Mesodermal cell (in vitro differentiated cells): ENCODE results near the gene CHST11.

Experiments used
- H3K27ac ChIP-seq: 2 replicates; pipeline ENCODE4 v1.7.0; 2013; ENCODE audit warnings: mild to moderate bottlenecking, low read depth, low read length, moderate library complexity; ENCODE audit not compliant: severe bottlenecking
- H3K36me3 ChIP-seq: 2 replicates; pipeline ENCODE4 v1.7.1; 2013; ENCODE audit warnings: mild to moderate bottlenecking, low read length, moderate library complexity; ENCODE audit not compliant: control insufficient read depth, insufficient read depth
- H3K4me1 ChIP-seq: one replicate; pipeline ENCODE4 v1.7.1; 2013; ENCODE audit warnings: mild to moderate bottlenecking, low read length; ENCODE audit not compliant: insufficient read depth, control insufficient read depth, poor library complexity, severe bottlenecking
- H3K4me3 ChIP-seq: 2 replicates; pipeline ENCODE4 v1.7.0; 2013; ENCODE audit warnings: low read length, control low read depth, mild to moderate bottlenecking; ENCODE audit not compliant: insufficient read depth, poor library complexity, severe bottlenecking; ENCODE audit errors: extremely low read depth
- H3K9me3 ChIP-seq: 2 replicates; pipeline ENCODE4 v1.7.1; 2013; ENCODE audit warnings: mild to moderate bottlenecking, low read length, moderate library complexity; ENCODE audit not compliant: control insufficient read depth
- WGBS, 2 experiments: methylation state at CpG; one replicate each; pipeline ENCODE4 v1.1.5; 2013; ENCODE audit warnings: missing lambda C conversion rate in 2 of 2; ENCODE audit not compliant: insufficient coverage in 2 of 2; 5-methylcytosine and 5-hydroxymethylcytosine counted together

The CHST11 gene

DNA sequence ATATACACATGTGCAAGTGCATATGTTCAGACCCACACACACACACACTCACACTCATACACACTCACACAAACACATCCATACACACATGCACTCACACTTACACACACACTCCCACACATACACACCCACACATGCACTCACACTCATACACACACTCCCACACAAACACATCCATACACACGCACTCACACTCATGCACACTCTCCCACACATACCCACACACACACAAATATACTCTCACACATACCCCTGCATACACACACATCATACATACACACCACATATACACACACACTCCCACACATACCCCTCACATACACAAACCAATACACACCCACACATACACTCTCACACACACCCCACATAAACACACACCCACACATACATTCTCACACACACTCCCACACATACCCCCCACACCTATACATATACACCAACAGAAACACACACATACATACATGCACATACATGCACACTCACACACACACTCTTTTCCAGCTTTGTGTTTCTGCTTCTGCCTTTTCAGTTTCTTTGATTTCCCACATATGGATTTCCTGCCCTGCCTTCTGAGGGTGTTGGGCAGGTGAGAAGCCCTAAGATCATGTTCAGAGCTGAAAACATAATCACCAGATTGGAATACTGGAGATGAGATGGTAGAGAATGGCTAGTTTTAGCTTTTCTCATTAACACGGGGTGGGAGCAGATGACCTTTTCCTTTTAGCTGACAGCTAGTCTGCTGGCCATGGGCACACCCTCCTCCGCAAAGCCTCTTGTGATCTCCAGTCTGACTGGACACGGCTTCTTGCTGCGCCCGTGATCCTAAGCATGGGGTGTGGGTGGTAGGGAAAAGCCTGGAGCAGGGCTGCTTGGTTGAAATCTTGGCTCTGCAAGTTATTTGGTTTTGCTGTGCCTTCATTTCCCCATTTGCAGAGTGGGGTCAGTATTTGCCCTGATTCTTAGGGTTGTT, 214.0 kb downstream of the CHST11 start:
- Histone ChIP-seq H3K4me1 (peaks cover 36% of the 10 kb centered on the region), H3K36me3 (no peaks in the 10 kb centered on the region), H3K27ac (no peak overlapping the region), H3K9me3 (no peaks in the 10 kb centered on the region), H3K4me3 (no peak overlapping the region)
- 83 to 92% methylated on average over 6 of the region's 6 CpGs for WGBS, 2 experiments

DNA sequence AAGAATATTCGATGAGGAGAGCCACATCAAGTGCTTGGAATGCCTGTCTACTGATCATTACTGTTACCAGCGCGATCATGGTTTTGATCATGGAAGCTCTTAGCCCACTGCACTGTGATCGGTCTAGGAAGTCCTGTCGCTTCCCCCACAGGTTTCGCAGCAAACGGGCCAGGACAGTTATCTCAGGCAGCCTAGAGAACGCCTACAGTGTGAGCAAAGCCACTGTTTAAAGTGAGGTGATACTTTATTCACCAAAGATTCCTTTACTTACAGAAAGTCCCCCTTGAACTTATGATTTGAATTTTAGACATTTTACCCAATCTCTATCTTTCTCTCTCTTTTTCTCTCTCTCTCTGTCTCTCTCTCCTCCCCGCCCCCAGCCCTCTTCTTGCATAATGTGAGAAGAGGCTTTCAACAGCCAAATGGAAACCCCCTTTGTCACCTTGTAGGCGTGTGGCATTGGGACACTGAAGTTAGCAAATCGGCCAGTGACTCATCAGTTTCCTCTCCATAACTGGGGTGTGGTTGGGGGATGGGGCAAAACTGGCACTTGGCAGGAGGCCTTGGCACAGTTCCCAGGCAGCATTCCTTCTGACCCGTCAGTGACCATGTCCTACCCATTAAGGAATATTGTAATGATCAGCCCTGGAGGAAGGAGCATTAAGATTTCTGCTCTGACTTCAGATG, 214.8 kb downstream of the CHST11 start:
- peaks cover 36% of the 10 kb centered on the region for H3K4me1 ChIP-seq
- no peaks in the 10 kb centered on the region for H3K36me3 ChIP-seq
- WGBS, 2 experiments = 52 to 67% methylated on average over 8 to 9 of the region's 12 CpGs
- H3K4me3 ChIP-seq = no peak overlapping the region
- H3K9me3 ChIP-seq = no peaks in the 10 kb centered on the region
- H3K27ac ChIP-seq = peak overlapping the region; percentile 4

DNA sequence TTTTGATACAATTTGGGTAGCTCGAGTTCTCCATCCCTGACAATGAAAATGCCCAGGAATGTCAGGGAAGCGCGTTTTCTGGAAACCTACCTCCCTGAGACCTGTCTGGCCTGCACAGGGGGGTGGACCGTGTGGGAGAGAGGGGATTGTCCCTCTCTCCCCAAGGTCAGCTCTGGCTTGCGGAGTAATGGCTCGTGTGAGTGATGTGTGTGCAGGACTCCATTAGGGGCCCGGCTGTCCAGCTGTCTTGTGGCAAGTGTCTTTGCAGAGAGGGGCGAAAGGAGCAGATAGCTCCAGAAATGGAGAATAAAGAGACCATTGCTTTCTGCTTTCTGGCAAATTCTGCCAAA, 215.3 kb downstream of the CHST11 start:
- Histone ChIP-seq H3K27ac (no peak overlapping the region), H3K4me1 (peaks cover 36% of the 10 kb centered on the region), H3K9me3 (no peaks in the 10 kb centered on the region), H3K4me3 (no peak overlapping the region), H3K36me3 (no peaks in the 10 kb centered on the region)
- 78 to 85% methylated on average over 5 to 7 of the region's 8 CpGs for WGBS, 2 experiments

DNA sequence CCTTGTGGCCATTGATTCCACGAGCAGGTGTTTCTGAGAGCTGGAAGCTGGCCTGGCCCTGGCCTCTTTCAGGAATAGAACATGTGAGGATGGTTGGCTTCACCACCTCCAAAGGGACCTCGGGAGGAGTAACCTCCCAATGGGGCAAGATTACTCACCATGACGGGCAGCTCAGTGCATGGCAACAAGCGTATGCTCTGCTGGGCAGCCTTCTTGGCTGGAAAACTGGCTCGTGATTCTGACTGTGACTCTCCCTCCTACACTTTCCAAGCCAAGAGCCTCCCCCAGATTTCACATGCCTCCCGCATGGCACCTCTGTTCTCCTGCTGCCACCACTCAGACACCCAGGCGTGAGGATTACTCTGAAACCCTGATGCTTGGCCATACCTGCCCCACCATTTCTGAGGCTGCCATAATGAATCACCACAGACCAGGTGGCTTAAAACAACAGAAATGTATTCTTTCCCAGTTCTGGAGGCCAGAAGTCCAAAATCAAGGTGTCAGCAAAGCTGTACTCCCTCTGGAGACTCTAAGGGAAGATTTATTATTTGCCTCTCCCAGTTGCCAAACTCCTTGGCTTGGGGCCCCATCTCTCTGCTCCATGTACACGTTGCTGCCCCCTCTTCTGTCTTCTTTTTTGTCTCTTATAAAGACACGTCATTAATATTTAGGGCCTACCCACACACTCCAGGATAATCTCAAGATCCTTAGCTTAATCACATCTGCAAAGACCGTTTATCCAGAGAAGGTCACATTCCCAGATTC, 215.9 kb downstream of the CHST11 start:
- WGBS, 2 experiments = 93 to 95% methylated on average over 7 to 9 of the region's 10 CpGs
- Histone ChIP-seq H3K27ac (no peak overlapping the region), H3K36me3 (no peaks in the 10 kb centered on the region), H3K9me3 (no peaks in the 10 kb centered on the region), H3K4me1 (peaks cover 36% of the 10 kb centered on the region), H3K4me3 (no peak overlapping the region)

- no CpG with 5 or more reads among the region's 1 CpG for WGBS, 2 experiments
- no peaks in the 10 kb centered on the region for H3K9me3 ChIP-seq
- no peak overlapping the region for H3K4me3 ChIP-seq
- peak overlapping the region; percentile 86 for H3K27ac ChIP-seq
- no peaks in the 10 kb centered on the region for H3K36me3 ChIP-seq
- peaks cover 33% of the 10 kb centered on the region for H3K4me1 ChIP-seq
These were observed 216.5 kb downstream of the CHST11 start for GRCh38 chr12:104673294-104673693.

DNA sequence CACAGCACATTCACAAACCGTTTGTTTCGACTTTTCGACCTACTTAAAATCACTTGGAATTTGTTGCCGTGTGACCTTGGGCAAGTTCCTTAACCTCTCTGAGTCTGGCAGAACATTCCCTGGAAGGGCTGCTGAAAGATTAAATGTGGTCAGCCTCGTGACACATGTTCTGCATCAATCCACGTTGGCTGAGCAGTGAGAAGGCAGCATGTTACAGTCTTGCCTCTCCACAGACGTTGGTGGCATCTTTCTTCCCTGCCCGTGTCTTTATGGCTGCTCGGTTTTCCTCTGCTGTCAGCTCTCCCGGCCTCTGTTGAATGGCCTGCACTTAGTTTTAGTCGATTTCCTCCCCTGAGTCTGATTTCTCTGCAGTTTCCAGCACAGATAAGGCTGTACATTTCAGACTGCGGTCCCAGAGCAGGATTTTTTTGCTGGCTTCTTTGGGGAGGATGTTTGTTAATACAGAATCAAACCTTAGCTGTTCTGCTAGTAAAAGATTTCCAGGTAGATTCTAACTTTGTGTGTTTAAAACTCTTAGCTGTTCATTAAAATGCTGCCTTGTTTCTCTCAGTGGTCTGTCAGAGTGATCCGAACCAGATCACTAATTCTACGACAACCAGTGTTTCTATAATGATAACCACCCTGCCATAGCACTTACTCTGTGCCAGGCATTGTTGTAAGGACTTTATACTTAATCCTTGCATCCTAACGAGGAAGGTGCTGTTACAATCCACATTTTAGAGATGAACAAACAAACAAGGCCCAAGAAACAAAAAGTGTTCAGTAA, 217.1 kb downstream of the CHST11 start:
- H3K36me3 ChIP-seq = no peaks in the 10 kb centered on the region
- H3K9me3 ChIP-seq = no peaks in the 10 kb centered on the region
- WGBS, 2 experiments = 77 to 83% methylated on average over 12 to 13 of the region's 15 CpGs
- no peak overlapping the region for H3K4me3 ChIP-seq
- peak overlapping the region; percentile 86 for H3K27ac ChIP-seq
- H3K4me1 ChIP-seq = peaks cover 27% of the 10 kb centered on the region

- WGBS, 2 experiments = 83 to 88% methylated on average over 3 to 4 of the region's 8 CpGs
- H3K9me3 ChIP-seq = no peaks in the 10 kb centered on the region
- no peak overlapping the region for H3K27ac ChIP-seq
- H3K4me3 ChIP-seq = no peak overlapping the region
- H3K36me3 ChIP-seq = no peaks in the 10 kb centered on the region
- peaks cover 13% of the 10 kb centered on the region for H3K4me1 ChIP-seq
These were observed 219.9 kb downstream of the CHST11 start for GRCh38 chr12:104676636-104677035.

DNA sequence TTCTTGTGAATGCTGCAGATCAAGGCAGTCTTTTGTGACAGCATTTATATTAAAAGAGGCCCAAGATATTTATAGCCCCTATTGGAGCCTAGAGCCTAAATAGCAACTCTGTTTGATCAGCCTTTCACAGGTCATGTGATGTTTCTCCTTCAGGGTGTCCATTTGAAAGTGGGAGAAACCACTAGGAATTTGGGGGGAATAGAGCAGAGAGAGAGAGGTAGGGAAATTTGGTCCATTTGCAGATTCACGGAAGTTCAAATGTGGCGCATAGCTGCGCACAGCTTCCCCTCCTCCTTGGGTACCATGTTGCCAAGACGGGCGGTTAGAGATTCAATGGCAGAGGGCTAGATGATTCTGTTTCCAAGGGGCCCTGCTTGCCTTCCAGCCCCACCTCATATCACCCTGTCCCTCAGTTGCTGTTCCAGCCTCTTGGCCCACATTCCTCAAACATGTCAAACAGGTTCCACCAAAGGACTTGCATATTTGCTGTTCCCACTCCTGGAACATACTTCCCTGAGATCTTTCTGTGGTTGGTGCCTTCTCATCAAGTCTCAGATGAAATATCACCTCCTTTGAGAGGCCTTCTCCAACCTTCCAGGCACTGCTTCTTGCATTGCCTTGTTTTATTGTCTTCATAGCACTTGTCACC, 220.8 kb downstream of the CHST11 start:
- no peak overlapping the region for H3K27ac ChIP-seq
- WGBS, 2 experiments = 95 to 96% methylated on average over 3 to 5 of the region's 5 CpGs
- H3K4me3 ChIP-seq = no peak overlapping the region
- H3K9me3 ChIP-seq = no peaks in the 10 kb centered on the region
- peaks cover 7% of the 10 kb centered on the region for H3K4me1 ChIP-seq
- H3K36me3 ChIP-seq = no peaks in the 10 kb centered on the region

- Histone ChIP-seq H3K27ac (no peak overlapping the region), H3K9me3 (no peaks in the 10 kb centered on the region), H3K36me3 (no peaks in the 10 kb centered on the region), H3K4me1 (no peaks in the 10 kb centered on the region), H3K4me3 (no peak overlapping the region)
- 87 to 92% methylated on average over 3 of the region's 3 CpGs for WGBS, 2 experiments
These were observed 223.3 kb downstream of the CHST11 start for GRCh38 chr12:104680070-104680469.

GRCh38 chr12:104680491-104680890, 223.7 kb downstream of the CHST11 start:
- Histone ChIP-seq H3K4me1 (no peaks in the 10 kb centered on the region), H3K36me3 (no peaks in the 10 kb centered on the region), H3K9me3 (no peaks in the 10 kb centered on the region), H3K27ac (no peak overlapping the region), H3K4me3 (no peak overlapping the region)
- 80 to 81% methylated on average over 1 to 3 of the region's 5 CpGs for WGBS, 2 experiments
